Right lobe of liver (tissue), 6 donors: ENCODE data around the gene CPN2. TPM values are rescaled to one million over a fixed set of nuclear protein-coding genes. Genes with fewer than 3 reads are reported as not detected.

Experiments used
- ATAC-seq, 4 donors: fragments of 200-7000 bp; cut with Tn5 transposase; one replicate each; pipeline ENCODE4 v1.9.1; 2020; ENCODE audit warnings: mild to moderate bottlenecking in 4 of 4, moderate library complexity in 4 of 4
- DNase-seq, 3 donors: peaks; one replicate each; pipeline ENCODE4 v3.0.0-alpha.2; 2020
- H3K27ac ChIP-seq, 3 donors: fragments of 200-600 bp; one replicate each; pipeline ENCODE4 v1.8.0; 2022
- H3K27me3 ChIP-seq, 2 donors: fragments of 200-600 bp; one replicate each; pipeline ENCODE4 v1.8.0; 2022
- H3K36me3 ChIP-seq, 4 donors: fragments of 200-600 bp; sonication (generic) in 1 of 4; one replicate each; pipeline versions ENCODE4 v1.5.1 to v1.8.0; 2017 to 2022; ENCODE audit warnings: control low read depth in 1 of 4
- H3K4me1 ChIP-seq, 4 donors: fragments of 200-600 bp; sonication (generic) in 1 of 4; one replicate each; pipeline versions ENCODE4 v1.5.1 to v1.8.0; 2017 to 2022; ENCODE audit warnings: control low read depth in 1 of 4
- H3K4me3 ChIP-seq, 3 donors: fragments of 200-600 bp; one replicate each; pipeline ENCODE4 v1.8.0; 2022
- H3K9me3 ChIP-seq, 4 donors: fragments of 200-600 bp; sonication (generic) in 1 of 4; one replicate each; pipeline versions ENCODE4 v1.5.1 to v1.8.0; 2017 to 2022; ENCODE audit warnings: control low read depth in 1 of 4
- POLR2A ChIP-seq: fragments of 450-650 bp; IDR thresholded peaks from one replicate; pipeline ENCODE4 v1.6.1; 2017; ENCODE audit warnings: antibody characterized with exemption, mild to moderate bottlenecking
- WGBS: methylation state at CpG from one replicate; pipeline ENCODE4 v1.1.6; 2018; ENCODE audit warnings: low coverage, low lambda C conversion rate; ENCODE audit not compliant: insufficient coverage; ENCODE audit errors: missing lambda C conversion rate; 5-methylcytosine and 5-hydroxymethylcytosine counted together
- intact Hi-C, 2 donors: fragments of 100-400 bp; cut with DNase I; formaldehyde crosslinking; loops; one replicate each; pipeline versions ENCODE4 v1.11.2 to v1.14.1; 2022
- total RNA-seq, 6 experiments: library from RNA; depleted of rRNA in 2 of 6; stranded (reverse); fragments of >200 nt in 2 of 6; fragmentation: NEBNext Ultra II Directional in 3 of 6; extraction: Animal tissue kit (Norgen Biotek cat#: 25700) in 3 of 6; gene quantifications; one replicate each; pipeline versions ENCODE4 v1.1.0 to v1.2.4, GENCODE V29; 2016 to 2023
- TF ChIP-seq, protein P1 (sequence below), 4 donors: fragments of 200-600 bp in 3 of 4; fragments of 450-650 bp in 1 of 4; IDR thresholded peaks; one replicate each; pipeline versions ENCODE4 v1.5.1 to v1.8.0; 2016 to 2022; ENCODE audit warnings: antibody characterized with exemption in 4 of 4, mild to moderate bottlenecking in 2 of 4
- donor health status: DM: no; HTN: yes; CAD: no.
- donor health status: DM: no; HTN: no; CAD: no.
- donor health status: DM: no; HTN: no; CAD: no.
- donor health status: DM: no; HTN: yes; CAD: no.
- donor health status: DM: no; HTN: yes; CAD: no.

Gene CPN2
- total RNA-seq, 6 experiments from 2014 or later = 173 to 307 (median 202) TPM

DNA sequence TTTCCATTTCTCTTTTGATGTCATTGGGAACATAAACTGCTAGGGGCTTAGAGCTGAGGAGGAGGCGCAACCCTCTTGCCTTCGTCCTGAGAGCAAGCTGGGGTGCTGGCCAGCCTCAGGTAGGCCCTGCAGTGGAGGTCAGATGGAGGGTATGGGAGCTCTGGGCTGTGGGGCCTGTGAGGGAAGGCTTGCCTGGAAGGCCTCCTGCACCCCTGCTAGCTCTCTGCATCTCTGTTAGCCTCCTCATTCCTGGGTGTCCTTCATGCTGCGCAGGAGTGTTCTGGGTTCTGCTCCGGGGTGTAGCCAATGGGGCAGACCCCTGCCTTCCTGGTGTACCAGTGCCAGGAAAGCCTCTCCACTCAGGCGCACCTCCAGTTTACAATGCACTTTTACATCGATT lies 36.1 kb upstream of the CPN2 start:
- no peaks in the 10 kb centered on the region for H3K27me3 ChIP-seq
- no peak overlapping the region for H3K4me3 ChIP-seq
- no peak for DNase-seq
- no peak overlapping the region for H3K27ac ChIP-seq
- no peaks in the 10 kb centered on the region for H3K36me3 ChIP-seq
- H3K4me1 ChIP-seq = no peaks in the 10 kb centered on the region
- TF ChIP-seq, protein P1, sequence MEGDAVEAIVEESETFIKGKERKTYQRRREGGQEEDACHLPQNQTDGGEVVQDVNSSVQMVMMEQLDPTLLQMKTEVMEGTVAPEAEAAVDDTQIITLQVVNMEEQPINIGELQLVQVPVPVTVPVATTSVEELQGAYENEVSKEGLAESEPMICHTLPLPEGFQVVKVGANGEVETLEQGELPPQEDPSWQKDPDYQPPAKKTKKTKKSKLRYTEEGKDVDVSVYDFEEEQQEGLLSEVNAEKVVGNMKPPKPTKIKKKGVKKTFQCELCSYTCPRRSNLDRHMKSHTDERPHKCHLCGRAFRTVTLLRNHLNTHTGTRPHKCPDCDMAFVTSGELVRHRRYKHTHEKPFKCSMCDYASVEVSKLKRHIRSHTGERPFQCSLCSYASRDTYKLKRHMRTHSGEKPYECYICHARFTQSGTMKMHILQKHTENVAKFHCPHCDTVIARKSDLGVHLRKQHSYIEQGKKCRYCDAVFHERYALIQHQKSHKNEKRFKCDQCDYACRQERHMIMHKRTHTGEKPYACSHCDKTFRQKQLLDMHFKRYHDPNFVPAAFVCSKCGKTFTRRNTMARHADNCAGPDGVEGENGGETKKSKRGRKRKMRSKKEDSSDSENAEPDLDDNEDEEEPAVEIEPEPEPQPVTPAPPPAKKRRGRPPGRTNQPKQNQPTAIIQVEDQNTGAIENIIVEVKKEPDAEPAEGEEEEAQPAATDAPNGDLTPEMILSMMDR (IDR thresholded peaks at IDR 0.05) = no peak
- TF ChIP-seq POLR2A = no peak
- 89% methylated on average over 5 of the region's 6 CpGs for WGBS
- intact Hi-C loops = no loop called here
- no peaks in the 10 kb centered on the region for H3K9me3 ChIP-seq
- no peak for ATAC-seq

DNA sequence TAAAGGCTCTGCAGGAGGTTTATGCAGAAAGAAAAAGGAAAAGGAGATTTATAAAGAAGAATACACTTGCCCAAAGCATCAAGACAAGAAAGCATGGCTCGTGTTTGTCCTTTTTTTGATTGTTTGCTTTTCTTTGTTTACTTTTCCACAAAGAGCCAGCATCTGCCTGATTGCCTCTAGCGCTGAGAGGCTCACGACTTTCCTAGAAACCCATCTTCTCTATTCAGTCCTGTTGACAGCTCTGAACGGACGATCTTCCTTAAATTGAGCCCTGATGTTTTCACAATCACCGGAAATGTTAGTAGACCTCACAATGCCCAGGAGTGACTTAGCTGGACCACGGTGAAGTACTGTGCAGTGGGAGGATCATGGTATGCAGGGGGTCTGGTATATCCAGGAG lies 35.5 kb upstream of the CPN2 start:
- ATAC-seq = peak; percentile 47 to 72 (median 58)
- Histone ChIP-seq H3K4me3 (no peak overlapping the region), H3K27ac (no peak overlapping the region), H3K4me1 (no peaks in the 10 kb centered on the region), H3K36me3 (no peaks in the 10 kb centered on the region), H3K9me3 (no peaks in the 10 kb centered on the region), H3K27me3 (no peaks in the 10 kb centered on the region)
- DNase-seq = no peak
- intact Hi-C loops = no loop called here
- WGBS = 18% methylated on average over 7 of the region's 7 CpGs
- TF ChIP-seq POLR2A = no peak
- TF ChIP-seq, protein P1 (IDR thresholded peaks at IDR 0.05) = no peak

DNA sequence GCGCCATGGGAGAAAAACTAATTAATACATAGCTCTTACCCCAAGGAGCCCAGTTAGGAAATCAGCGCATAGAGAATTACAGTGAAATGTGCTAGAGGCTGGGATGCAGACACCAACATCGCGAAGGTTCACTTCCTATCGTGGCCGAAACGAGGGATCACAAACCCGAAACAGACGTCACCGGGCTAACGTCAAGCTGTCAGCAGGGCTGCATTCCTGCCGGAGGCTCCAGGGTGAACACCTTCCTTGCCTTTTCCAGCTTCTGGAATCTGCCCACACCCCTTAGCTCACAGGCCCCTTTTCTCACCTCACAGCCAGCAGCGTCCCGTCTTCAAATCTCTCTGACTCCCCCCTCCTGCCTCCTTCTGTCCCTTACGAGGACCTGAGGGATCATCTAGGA lies 34.9 kb upstream of the CPN2 start:
- H3K27me3 ChIP-seq = no peaks in the 10 kb centered on the region
- no peaks in the 10 kb centered on the region for H3K36me3 ChIP-seq
- intact Hi-C loops = no loop called here
- ATAC-seq = no peak
- H3K9me3 ChIP-seq = no peaks in the 10 kb centered on the region
- 78% methylated on average over 11 of the region's 15 CpGs for WGBS
- no peak overlapping the region for H3K27ac ChIP-seq
- TF ChIP-seq POLR2A = no peak
- TF ChIP-seq, protein P1 (IDR thresholded peaks at IDR 0.05) = no peak
- peak in 1 of 3 donors; percentile 16 for DNase-seq
- no peak overlapping the region for H3K4me3 ChIP-seq
- no peaks in the 10 kb centered on the region for H3K4me1 ChIP-seq

DNA sequence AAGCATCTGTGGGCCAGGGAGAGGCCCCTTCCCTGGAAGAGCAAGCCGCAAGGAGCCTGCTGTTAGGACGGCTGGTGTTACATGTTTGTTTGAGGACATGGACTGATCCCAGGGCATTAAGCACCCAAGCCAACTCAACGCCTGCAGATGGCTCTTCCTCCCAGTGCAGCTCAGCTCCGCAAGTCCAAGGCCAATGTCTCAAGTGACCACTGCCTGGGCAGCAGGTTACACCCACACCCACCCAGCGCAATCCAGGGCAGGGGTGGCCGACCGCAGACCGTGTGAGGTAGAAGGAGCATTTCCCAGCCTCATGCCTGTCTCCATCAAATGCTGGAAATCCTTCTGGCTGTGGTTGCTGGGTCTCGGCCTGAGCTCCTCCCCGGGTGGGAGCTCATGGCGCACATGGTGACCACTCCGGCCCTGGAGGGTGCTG lies 33.5 kb upstream of the CPN2 start:
- Histone ChIP-seq H3K4me1 (no peaks in the 10 kb centered on the region), H3K27ac (no peak overlapping the region), H3K36me3 (no peaks in the 10 kb centered on the region), H3K9me3 (no peaks in the 10 kb centered on the region), H3K4me3 (no peak overlapping the region), H3K27me3 (no peaks in the 10 kb centered on the region)
- ATAC-seq = no peak
- WGBS = no CpG with 5 or more reads among the region's 12 CpGs
- no peak for TF ChIP-seq POLR2A
- TF ChIP-seq, protein P1 (IDR thresholded peaks at IDR 0.05) = no peak
- intact Hi-C loops = no loop called here
- peak in 2 of 3 donors; percentile 29 to 31 for DNase-seq

DNA sequence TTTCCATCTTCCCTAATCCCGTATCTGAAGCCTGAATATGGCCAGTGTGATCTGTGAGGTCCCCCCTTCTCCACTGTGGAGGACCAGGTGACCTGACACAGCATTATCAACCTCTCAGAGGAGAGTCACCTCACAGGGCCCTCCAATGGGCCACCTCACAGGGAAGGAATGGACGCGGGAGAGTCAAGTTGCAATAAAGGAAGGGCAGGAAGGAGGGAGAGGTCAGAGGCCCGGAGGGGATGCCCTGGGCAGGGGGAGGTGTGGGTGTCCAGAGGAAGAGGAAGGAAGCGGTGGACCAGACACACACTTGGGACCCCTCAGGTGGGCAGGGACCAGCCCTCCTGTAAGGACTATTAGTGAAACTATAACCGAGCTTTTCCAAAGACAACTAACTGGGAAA lies 33.0 kb upstream of the CPN2 start:
- Histone ChIP-seq H3K27ac (no peak overlapping the region), H3K36me3 (no peaks in the 10 kb centered on the region), H3K4me1 (no peaks in the 10 kb centered on the region), H3K9me3 (no peaks in the 10 kb centered on the region), H3K4me3 (no peak overlapping the region), H3K27me3 (no peaks in the 10 kb centered on the region)
- ATAC-seq (no peak), DNase-seq (peak in 2 of 3 donors; percentile 17 to 23)
- intact Hi-C loops = no loop called here
- no peak for TF ChIP-seq POLR2A
- TF ChIP-seq, protein P1 (IDR thresholded peaks at IDR 0.05) = no peak
- 80% methylated on average over 5 of the region's 6 CpGs for WGBS
